K562 (cell line): ENCODE measurements around the gene SESN2. TPM values are rescaled to one million over a fixed set of nuclear protein-coding genes. Genes with fewer than 3 reads are reported as not detected.

Experiments
- ATF7 ChIP-seq: fragments of 450-650 bp; IDR thresholded peaks from 2 replicates; pipeline ENCODE4 v1.7.1; 2014; ENCODE audit warnings: mild to moderate bottlenecking, moderate library complexity
- CBFA2T2 ChIP-seq: fragments of 450-650 bp; conservative IDR thresholded peaks from 2 replicates; pipeline ENCODE4 v1.6.1; 2017; ENCODE audit warnings: mild to moderate bottlenecking
- CCNT2 ChIP-seq: IDR thresholded peaks from 2 replicates; pipeline ENCODE4 v1.6.1; 2011; ENCODE audit warnings: borderline replicate concordance, low read depth, mild to moderate bottlenecking, moderate library complexity, mixed read lengths, low read length; ENCODE audit not compliant: insufficient read length; ENCODE audit errors: extremely low read depth
- CSDE1 ChIP-seq, 2 experiments: fragments of 450-650 bp; IDR thresholded peaks; 2 replicates each; pipeline ENCODE4 v1.6.1; 2016; ENCODE audit warnings: mild to moderate bottlenecking in 1 of 2
- ELK1 ChIP-seq: sonication (generic); formaldehyde crosslinking; IDR thresholded peaks from 2 replicates; pipeline ENCODE4 v1.8.1; 2022; ENCODE audit warnings: missing genetic modification reagents
- ETV6 ChIP-seq, 3 experiments: fragments of 150-350 bp in 1 of 3; sonication (generic) in 1 of 3; formaldehyde crosslinking in 1 of 3; IDR thresholded peaks; 2 replicates each; pipeline versions ENCODE4 v1.6.1 to v1.8.0; 2014 to 2022; ENCODE audit warnings: borderline replicate concordance in 2 of 3, low read depth in 2 of 3, antibody characterized with exemption in 1 of 3, low read length in 1 of 3, mild to moderate bottlenecking in 1 of 3, missing genetic modification reagents in 1 of 3
- FOXK1 ChIP-seq: sonication (generic); formaldehyde crosslinking; IDR thresholded peaks from 2 replicates; pipeline ENCODE4 v1.8.0; 2022; ENCODE audit warnings: missing genetic modification reagents, mild to moderate bottlenecking, borderline replicate concordance
- HBP1 ChIP-seq: fragments of 450-650 bp; formaldehyde crosslinking; IDR thresholded peaks from 2 replicates; pipeline ENCODE4 v1.4.0; 2022; ENCODE audit warnings: missing genetic modification characterization
- NFIC ChIP-seq: fragments of 450-650 bp; IDR thresholded peaks from 2 replicates; pipeline ENCODE4 v1.6.1; 2017; ENCODE audit warnings: mild to moderate bottlenecking, inconsistent platforms
- NR2C2 ChIP-seq, 2 experiments: fragments of 200-800 bp in 1 of 2; sonication (Bioruptor generic) in 1 of 2; sonication (generic) in 1 of 2; formaldehyde crosslinking in 1 of 2; IDR thresholded peaks; 2 replicates each; pipeline versions ENCODE4 v1.6.1 to v1.8.0; 2016 to 2022; ENCODE audit warnings: mild to moderate bottlenecking in 1 of 2, missing compliant biosample characterization in 1 of 2, missing genetic modification characterization in 1 of 2, missing genetic modification reagents in 1 of 2
- PCBP2 ChIP-seq: fragments of 200-400 bp; formaldehyde crosslinking; IDR thresholded peaks from 2 replicates; pipeline ENCODE4 v1.6.1; 2018; ENCODE audit warnings: low read length, low read depth, mild to moderate bottlenecking, moderate library complexity; ENCODE audit not compliant: poor library complexity, severe bottlenecking
- PHF20 ChIP-seq: fragments of 450-650 bp; IDR thresholded peaks from 2 replicates; pipeline ENCODE4 v1.6.1; 2018; ENCODE audit not compliant: partially characterized antibody
- PTTG1 ChIP-seq: fragments of 450-650 bp; IDR thresholded peaks from 2 replicates; pipeline ENCODE4 v1.6.1; 2016; ENCODE audit warnings: low read depth, mild to moderate bottlenecking, missing genetic modification characterization, missing compliant biosample characterization
- RAD51 ChIP-seq: fragments of 450-650 bp; IDR thresholded peaks from 2 replicates; pipeline ENCODE4 v1.7.1; 2016; ENCODE audit warnings: low read depth, mild to moderate bottlenecking, borderline replicate concordance
- RBM17 ChIP-seq: fragments of 200-400 bp; formaldehyde crosslinking; IDR thresholded peaks from 2 replicates; pipeline ENCODE4 v1.6.1; 2017; ENCODE audit warnings: low read depth, mild to moderate bottlenecking, low read length, borderline replicate concordance
- SAFB2 ChIP-seq: fragments of 200-400 bp; formaldehyde crosslinking; IDR thresholded peaks from 2 replicates; pipeline ENCODE4 v1.6.1; 2018; ENCODE audit warnings: borderline replicate concordance, low read length, low read depth, moderate library complexity; ENCODE audit not compliant: severe bottlenecking
- SNRNP70 ChIP-seq: fragments of 200-400 bp; formaldehyde crosslinking; optimal IDR thresholded peaks from 2 replicates; pipeline ENCODE3; 2017; ENCODE audit warnings: low read depth, low read length
- SRSF9 ChIP-seq: fragments of 200-400 bp; formaldehyde crosslinking; IDR thresholded peaks from 2 replicates; pipeline ENCODE4 v1.6.1; 2017; ENCODE audit warnings: low read depth, low read length, borderline replicate concordance
- TAF15 ChIP-seq: fragments of 200-400 bp; formaldehyde crosslinking; IDR thresholded peaks from 2 replicates; pipeline ENCODE4 v1.6.1; 2017; ENCODE audit warnings: mild to moderate bottlenecking, low read depth, low read length, moderate library complexity
- TBP ChIP-seq: optimal IDR thresholded peaks from 2 replicates; pipeline ENCODE3; 2011; ENCODE audit warnings: low read depth, low read length, improper control_type of control experiment
- TEAD2 ChIP-seq: fragments of 450-650 bp; IDR thresholded peaks from 2 replicates; pipeline ENCODE4 v1.6.1; 2016; ENCODE audit warnings: missing genetic modification characterization, control low read depth, missing compliant biosample characterization
- ZNF134 ChIP-seq: fragments of 250-450 bp; sonication (Bioruptor Pico); conservative IDR thresholded peaks from 2 replicates; pipeline ENCODE4 v1.4.0; 2020
- ZNF445 ChIP-seq: fragments of 250-450 bp; sonication (Bioruptor Pico); IDR thresholded peaks from 2 replicates; pipeline ENCODE4 v1.4.0; 2020; ENCODE audit warnings: low read depth, mild to moderate bottlenecking, moderate library complexity
- ZZZ3 ChIP-seq: fragments of 450-650 bp; IDR thresholded peaks from 2 replicates; pipeline ENCODE4 v1.6.1; 2016; ENCODE audit warnings: antibody characterized with exemption, mild to moderate bottlenecking, moderate library complexity
- polyA plus RNA-seq, 8 experiments: library from polyadenylated mRNA; depleted of rRNA in 4 of 8; stranded (reverse) in 5 of 8; unstranded in 3 of 8; fragments of >200 nt; fragmentation: Nextera tagmentation in 2 of 8; fragmentation: Illumina TruSeq in 1 of 8; extraction: Ambion mirVana in 2 of 8; extraction: Trizol in 1 of 8; gene quantifications; 2 replicates each; pipeline versions ENCODE4 v1.2.1 to v1.2.3, GENCODE V29; 2011 to 2014; ENCODE audit warnings: inconsistent platforms in 1 of 8, missing spikeins in 1 of 8
- total RNA-seq, 7 experiments: library from RNA; depleted of rRNA in 6 of 7; stranded (reverse); fragments of >200 nt in 6 of 7; fragmentation: Illumina TruSeq in 2 of 7; extraction: Trizol in 2 of 7; gene quantifications; 2 replicates each; pipeline versions ENCODE4 v1.2.1 to v1.2.3, GENCODE V29; 2011 to 2021; ENCODE audit warnings: low replicate concordance in 1 of 7
- TF ChIP-seq, protein P1 (sequence below): fragments of 450-650 bp; IDR thresholded peaks from 2 replicates; pipeline ENCODE4 v1.6.1; 2017; ENCODE audit warnings: mild to moderate bottlenecking, moderate library complexity

Gene SESN2
- total and polyA plus RNA-seq, 9 of the 15 experiments (the other 6 are each of a cell fraction or from before 2014, with no cell fraction given), result 3.7 to 71.3 (median 16.8) TPM

DNA sequence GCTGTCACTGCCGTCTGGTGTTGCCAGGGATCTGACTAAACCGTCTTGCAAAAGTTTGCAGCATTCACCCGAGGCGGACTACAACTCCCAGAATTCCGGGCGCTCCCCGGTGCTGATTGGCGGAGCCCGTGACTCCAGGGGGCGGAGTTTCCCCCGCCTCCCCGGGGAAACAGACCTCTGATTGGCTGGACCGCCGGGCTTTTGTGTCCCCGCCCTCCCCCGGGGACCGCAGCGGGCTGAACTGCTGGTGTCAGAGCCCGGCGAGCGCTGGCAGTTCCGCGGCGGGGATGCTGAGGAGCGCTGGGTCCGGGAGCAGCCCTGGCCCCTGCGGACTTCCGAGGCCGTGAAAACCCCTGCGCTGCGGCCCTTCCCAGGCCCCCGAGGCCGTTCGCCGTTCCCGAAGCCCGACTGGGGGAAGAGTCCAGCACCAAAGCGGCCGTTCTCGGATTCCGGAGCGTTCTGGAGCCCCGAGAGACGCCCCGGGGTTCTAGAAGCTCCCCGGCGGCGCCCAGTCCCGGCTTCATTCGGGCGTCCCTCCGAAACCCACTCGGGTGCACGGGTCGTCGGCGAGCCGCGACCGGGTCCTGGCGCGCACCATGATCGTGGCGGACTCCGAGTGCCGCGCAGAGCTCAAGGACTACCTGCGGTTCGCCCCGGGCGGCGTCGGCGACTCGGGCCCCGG lies at the start of gene SESN2 (continued):
- TF ChIP-seq ETV6 (IDR thresholded peaks at IDR 0.05; ENCODE audit: borderline replicate concordance in 1 of 2, low read depth in 2 of 2, low read length in 1 of 2), result no peak
- TF ChIP-seq ETV6 (CRISPR knock-in tag; IDR thresholded peaks at IDR 0.05; ENCODE audit: borderline replicate concordance), result peak; percentile 69; the same call in 1 of the 2 replicates
- no peak for TF ChIP-seq SRSF9
- TF ChIP-seq NFIC, result peak; percentile 50
- TF ChIP-seq, protein P1, sequence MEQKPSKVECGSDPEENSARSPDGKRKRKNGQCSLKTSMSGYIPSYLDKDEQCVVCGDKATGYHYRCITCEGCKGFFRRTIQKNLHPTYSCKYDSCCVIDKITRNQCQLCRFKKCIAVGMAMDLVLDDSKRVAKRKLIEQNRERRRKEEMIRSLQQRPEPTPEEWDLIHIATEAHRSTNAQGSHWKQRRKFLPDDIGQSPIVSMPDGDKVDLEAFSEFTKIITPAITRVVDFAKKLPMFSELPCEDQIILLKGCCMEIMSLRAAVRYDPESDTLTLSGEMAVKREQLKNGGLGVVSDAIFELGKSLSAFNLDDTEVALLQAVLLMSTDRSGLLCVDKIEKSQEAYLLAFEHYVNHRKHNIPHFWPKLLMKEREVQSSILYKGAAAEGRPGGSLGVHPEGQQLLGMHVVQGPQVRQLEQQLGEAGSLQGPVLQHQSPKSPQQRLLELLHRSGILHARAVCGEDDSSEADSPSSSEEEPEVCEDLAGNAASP, result no peak
- no peak for TF ChIP-seq TEAD2 (tag)
- TF ChIP-seq ATF7, result peak; percentile 96
- TF ChIP-seq PHF20, result no peak
- no peak for TF ChIP-seq RAD51
- TF ChIP-seq CCNT2, result peak; percentile 88
- no peak for TF ChIP-seq SNRNP70
- TF ChIP-seq ZNF445, result no peak
- no peak for TF ChIP-seq HBP1
- no peak for TF ChIP-seq ZNF134
- no peak for TF ChIP-seq PCBP2
- TF ChIP-seq ELK1 (CRISPR knock-in tag), result no peak
- peak; percentile 64 for TF ChIP-seq NR2C2 (CRISPR knock-in tag; IDR thresholded peaks at IDR 0.05)
- peak; percentile 95 for TF ChIP-seq NR2C2 (tag; IDR thresholded peaks at IDR 0.05)
- TF ChIP-seq PTTG1 (tag), result no peak
- TF ChIP-seq RBM17, result no peak
- TF ChIP-seq SAFB2, result no peak
- peak in 1 of 2 experiments; percentile 16; a peak in 1 of 4 replicates for TF ChIP-seq CSDE1 (IDR thresholded peaks at IDR 0.05)
- TF ChIP-seq TBP, result peak; percentile 96
- TF ChIP-seq CBFA2T2, result no peak
- no peak for TF ChIP-seq ZZZ3
- TF ChIP-seq TAF15, result no peak
- TF ChIP-seq FOXK1, result peak; percentile 84; the same call in 1 of the 2 replicates
